Right ventricle myocardium superior (tissue), 1 donor: ENCODE results near the gene MRTFB. TPM values are rescaled to one million over a fixed set of nuclear protein-coding genes. Genes with fewer than 3 reads are reported as not detected.
"Not testable (repeated sequence)": the region's sequence is repeated elsewhere in the genome, so short reads cannot be mapped to it uniquely, and the experiment has no call there.

Experiments used
- ATAC-seq: fragments of 200-7000 bp; cut with Tn5 transposase; one replicate; pipeline ENCODE4 v1.9.1; 2020; ENCODE audit warnings: mild to moderate bottlenecking; ENCODE audit not compliant: poor library complexity
- DNase-seq: peaks from one replicate; pipeline ENCODE4 v3.0.0-alpha.2; 2020
- intact Hi-C: fragments of 100-400 bp; cut with DNase I; formaldehyde crosslinking; loops from one replicate; pipeline ENCODE4 v1.11.2; 2022
- long read RNA-seq: library from polyadenylated mRNA; unstranded; transcript quantifications from one replicate; pipeline ENCODE4 v2.0.0, GENCODE V29; 2021
- total RNA-seq: library from RNA; stranded (reverse); fragmentation: NEBNext Ultra II Directional; extraction: Animal tissue kit (Norgen Biotek cat#: 25700); gene quantifications from one replicate; pipeline ENCODE4 v1.2.1, GENCODE V29; 2021
- donor health status: DM: no; HTN: yes; CAD: no; lungs with severe emphysema.

The MRTFB gene
- total RNA-seq = 22.1 TPM
- long read RNA-seq, partial matches to known transcripts = 1 of 4 reads
- long read RNA-seq, other reads (novel, unspliced or antisense) = 2 of 4 reads

GRCh38 chr16:14070877-14071575 is at the start of gene MRTFB:
TSS of gene MRTFB (plus strand) at chr16:14071319. CDS start at chr16:14140607, 69,288 bp downstream.
- peak; percentile 95 for ATAC-seq
- intact Hi-C loops = loop anchor here (10.0 kb wide), 1 partner anchor 126 kb away; no protein-coding TSS in a partner anchor

GRCh38 chr16:14023526-14023925 is 47.6 kb upstream of the MRTFB start:
- ATAC-seq, DNase-seq, intact Hi-C loops: not testable (repeated sequence)

More at GRCh38 chr16:14070877-14071575, at the start of gene MRTFB:
- DNase-seq = peak; percentile 89

- intact Hi-C loops = no loop called here
Observed at GRCh38 chr16:14024283-14024682, 46.8 kb upstream of the MRTFB start.

DNA sequence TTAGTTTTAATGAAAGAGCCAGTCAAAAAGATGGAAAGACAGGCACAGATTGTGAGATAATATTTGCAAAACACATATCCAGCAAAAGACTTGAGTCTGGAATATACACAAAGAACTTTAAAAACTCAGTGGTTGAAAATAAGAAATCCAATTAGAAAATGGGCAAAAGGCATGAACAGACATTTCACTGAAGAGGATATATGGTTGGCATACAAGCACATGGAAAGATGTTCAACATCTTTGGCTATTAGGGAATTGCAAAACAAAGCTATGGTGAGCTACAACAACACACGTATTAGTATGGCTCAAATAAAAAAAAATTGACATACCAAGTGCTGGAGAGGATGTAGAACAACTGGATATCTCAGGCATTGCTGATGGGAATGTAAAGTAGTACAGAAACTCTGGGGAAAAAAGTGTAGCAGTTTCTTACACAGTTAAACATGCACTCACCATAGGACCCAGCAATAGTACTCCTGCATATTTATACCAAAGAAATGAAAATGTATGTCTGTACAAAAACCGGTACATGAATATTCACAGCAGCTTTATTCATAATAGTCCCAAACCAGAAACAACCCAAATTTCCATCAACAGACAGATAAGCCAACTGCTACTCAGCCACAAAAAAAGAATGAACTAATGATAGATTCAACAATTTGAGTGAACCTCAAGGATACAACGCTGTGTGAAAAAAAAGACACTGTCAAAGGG is 44.4 kb upstream of the MRTFB start:
- DNase-seq (no peak), ATAC-seq (no peak)
- intact Hi-C loops = no loop called here

More at GRCh38 chr16:14024283-14024682, 46.8 kb upstream of the MRTFB start:
- DNase-seq = no peak
- ATAC-seq = no peak

DNA sequence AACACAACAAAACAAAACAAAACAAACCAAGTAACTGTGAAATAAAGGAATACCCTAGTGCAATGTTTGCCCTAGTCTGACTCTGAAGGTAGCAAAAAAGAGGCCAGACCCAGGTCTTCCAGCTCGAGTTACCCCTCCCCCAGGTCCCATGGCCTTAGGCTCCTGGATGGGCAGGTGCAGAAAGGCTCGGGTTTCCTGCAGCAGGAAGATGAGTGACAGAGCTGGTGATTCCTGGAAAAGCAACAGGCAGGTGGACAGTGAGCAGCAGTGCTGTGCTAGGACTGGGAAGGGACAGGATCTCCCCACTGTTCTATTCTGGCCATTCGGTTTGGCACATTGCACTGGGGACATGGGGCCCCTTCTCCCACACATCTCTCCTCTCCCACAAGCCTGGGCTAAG is 42.9 kb upstream of the MRTFB start:
- intact Hi-C loops = no loop called here
- ATAC-seq (no peak), DNase-seq (no peak)

- DNase-seq = peak; percentile 61
- intact Hi-C loops = no loop called here
Observed at GRCh38 chr16:14029658-14030057, 41.5 kb upstream of the MRTFB start.

DNA sequence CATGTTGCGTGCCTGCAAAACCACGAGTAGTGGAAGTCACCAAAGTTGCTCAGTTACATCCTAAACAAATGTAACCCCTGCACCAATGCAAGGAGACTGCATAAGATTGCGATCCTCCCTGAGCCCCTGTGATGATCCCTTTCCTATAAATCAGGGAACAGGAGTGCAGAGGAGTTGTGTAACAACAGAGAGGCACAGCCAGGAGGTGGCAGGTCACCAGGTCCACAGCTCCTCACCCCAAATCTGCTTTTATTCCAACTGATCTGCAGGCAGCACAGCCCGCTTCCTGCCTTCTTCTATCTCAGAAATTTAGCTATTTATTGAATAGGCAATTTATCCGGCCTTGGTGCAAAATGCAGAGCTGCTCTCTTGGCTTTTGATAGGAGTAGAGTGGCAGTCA is 36.0 kb upstream of the MRTFB start:
- no peak for DNase-seq
- intact Hi-C loops = no loop called here
- ATAC-seq = no peak

More at GRCh38 chr16:14029658-14030057, 41.5 kb upstream of the MRTFB start:
- ATAC-seq = peak; percentile 89

DNA sequence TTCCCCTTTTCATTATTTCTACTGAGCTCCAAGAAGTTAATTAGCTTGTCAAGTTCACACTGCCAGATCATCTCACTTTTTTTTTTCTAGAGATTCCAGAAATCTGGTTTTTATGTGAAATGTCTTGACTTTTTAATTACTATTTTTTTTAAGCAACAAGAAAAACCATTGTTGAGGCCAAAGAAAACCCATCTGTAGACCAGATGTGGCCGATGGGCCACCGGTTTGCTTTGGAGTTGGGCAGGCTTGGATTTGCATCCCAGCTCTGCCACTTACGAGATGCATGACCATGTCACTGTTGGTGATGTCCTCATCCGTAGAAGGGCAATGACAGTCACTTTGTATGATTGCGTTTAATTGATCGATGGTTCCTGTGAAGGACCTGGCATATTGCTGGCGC is 34.2 kb upstream of the MRTFB start:
- DNase-seq = no peak
- intact Hi-C loops = no loop called here
- no peak for ATAC-seq

GRCh38 chr16:14037960-14038359 is 33.2 kb upstream of the MRTFB start:
- intact Hi-C loops = no loop called here
- DNase-seq (no peak), ATAC-seq (no peak)

DNA sequence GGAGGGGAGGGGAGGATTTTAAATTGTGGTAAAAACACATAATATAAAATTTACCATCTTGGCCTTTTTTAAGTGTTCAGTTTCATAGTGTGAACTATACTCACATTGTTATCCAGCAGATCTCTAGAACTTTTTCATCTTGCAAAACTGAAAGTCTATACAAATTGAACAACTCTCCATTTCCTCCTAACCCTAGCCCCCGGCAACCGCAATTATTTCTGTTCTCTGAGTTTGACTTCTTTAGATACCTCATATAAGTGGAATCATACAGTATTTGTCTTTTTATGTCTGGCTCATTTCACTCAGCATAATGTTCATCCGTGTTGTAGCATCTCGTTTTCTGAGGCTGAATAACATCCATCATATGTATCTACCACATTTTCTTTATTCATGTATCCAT is 30.0 kb upstream of the MRTFB start:
- no peak for ATAC-seq
- no peak for DNase-seq
- intact Hi-C loops = no loop called here

DNA sequence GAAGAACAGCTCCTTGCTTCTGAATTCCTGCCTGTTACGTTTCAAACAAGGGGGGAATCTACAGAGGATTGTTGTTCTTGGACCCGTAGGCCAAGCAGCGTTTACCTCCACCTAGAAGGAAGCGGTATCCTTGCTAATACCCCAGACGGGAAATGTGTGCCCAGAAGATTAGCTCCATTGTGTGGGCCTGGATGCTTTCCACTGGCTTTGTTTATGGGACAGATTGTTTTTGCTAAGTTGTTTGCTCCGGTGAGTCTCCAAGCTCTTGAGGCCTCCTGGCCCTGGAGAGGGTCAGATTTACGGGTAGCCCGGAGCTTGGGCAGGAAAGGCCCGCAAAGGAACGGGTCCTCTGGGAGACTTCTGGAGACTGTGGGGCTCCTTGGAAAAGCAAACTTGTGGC is 28.4 kb upstream of the MRTFB start:
- ATAC-seq (peak; percentile 25), DNase-seq (peak; percentile 46)

DNA sequence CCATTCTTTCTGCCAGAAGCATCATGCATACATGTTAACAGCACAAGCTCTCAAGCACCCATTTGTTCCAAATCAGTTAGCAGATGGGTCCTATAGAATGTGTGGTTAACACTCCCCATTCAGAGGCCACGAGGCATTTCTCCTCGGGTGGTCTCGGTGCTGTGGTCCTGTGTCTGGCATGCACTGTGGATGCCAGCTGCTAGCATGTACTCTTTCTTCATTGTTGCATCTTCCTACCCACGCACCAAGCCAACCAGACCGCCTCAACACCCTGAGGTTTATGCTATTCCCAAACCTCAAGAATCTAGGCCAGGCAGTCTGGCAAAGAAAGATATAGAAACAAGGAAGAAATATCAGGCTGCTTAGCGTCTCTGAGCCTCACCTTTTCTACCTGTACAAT is 27.8 kb upstream of the MRTFB start:
- no peak for ATAC-seq
- DNase-seq = no peak
- intact Hi-C loops = no loop called here

More for the DNA sequence above, 28.4 kb upstream of the MRTFB start:
- intact Hi-C loops = no loop called here

GRCh38 chr16:14043793-14044192 is 27.3 kb upstream of the MRTFB start:
- DNase-seq (no peak), ATAC-seq (no peak)
- intact Hi-C loops = no loop called here

GRCh38 chr16:14047121-14047859 is 23.8 kb upstream of the MRTFB start:
- DNase-seq, intact Hi-C loops, ATAC-seq: not testable (repeated sequence)

DNA sequence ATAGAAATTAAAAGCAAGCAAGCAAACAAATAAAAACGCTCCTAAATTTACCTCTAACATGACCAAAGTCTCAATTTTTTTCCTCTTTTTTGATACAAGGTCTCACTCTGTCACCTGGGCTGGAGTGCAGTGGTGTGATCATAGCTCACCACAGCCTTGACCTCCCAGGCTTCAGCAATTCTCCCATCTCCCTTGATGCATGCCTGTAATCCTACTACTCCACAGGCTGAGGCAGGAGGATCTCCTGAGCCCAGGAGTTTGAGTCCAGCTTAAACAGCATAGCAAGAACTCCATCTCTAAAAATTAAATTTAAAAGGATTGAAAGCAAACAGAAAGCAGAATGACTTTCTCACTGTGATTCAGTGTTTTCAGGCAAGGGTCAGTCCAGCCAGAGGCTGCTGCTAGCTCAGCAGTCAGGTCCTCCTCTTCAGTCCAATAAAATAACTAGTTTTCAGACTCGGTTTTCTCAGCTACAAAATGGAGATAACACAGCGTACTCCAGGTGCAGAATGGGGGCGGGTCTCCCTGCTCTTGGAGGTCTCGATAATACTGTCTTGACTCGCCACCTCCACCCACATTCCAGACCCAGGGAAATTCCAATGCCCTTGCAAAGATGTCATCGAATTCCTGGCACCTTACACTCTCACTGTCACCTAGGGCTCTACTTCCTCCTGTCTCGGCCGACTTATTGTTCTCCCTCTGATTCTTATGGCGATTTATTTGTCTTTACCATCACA is 20.7 kb upstream of the MRTFB start:
- intact Hi-C loops = no loop called here
- DNase-seq (no peak), ATAC-seq (no peak)

DNA sequence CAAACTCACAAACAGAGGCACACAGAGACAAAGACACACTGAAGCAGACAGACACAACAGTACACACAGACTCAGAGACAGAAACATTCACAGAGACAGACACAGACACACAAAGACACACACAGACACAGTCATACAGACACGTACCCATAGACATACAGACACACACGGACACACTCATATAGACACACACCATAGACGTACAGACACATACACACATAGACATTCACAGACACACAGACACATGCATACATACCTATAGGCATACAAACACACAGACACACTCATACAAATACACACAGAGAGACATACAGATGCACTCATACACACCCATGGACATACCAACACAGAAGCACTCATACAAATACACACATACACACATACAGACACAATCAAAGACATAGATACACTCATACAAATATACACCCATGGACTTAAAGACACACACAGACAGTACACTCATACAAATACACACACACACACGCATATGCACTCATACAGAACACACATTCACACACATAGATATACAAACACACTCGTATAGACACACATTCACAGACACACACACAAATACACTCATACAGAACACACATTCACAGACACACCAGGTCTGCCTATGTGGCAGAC is 19.9 kb upstream of the MRTFB start:
- no peak for ATAC-seq
- intact Hi-C loops = no loop called here
- DNase-seq = no peak

- ATAC-seq (no peak), DNase-seq (no peak)
- intact Hi-C loops = no loop called here
Observed at GRCh38 chr16:14056970-14057369, 14.1 kb upstream of the MRTFB start.

DNA sequence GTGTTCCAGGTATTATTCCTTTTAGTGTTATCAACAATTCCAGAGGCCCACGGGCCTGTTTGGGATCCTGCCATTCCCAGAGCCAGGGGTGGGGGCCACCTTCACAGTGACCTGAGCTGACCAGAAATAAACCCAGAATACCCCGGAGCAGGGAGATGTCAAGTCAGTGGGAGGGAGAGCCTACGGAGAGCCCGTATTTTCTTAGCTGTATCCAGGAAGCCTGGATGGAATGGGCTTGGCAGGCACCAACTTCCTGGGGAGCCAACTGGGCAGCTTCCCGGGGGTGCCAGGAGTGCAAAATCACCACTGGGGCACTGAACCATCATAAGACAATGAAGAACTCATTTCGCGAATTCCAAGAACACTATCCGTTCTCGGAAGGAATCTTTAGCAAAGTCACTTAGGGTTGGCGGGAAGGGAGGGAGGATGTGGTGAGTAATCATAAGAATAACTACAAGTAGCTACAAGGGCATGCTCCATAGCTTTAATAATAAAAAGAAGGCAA is 13.2 kb upstream of the MRTFB start:
- intact Hi-C loops = no loop called here
- ATAC-seq (no peak), DNase-seq (no peak)
